SK-N-SH treated with all-trans-retinoic acid at 6 μM for 48 hours (cell line): ENCODE data around the gene GUCY1A2.

ENCODE experiments used
- ATAC-seq: fragments of 200-7000 bp; cut with Tn5 transposase; 3 replicates; pipeline ENCODE4 v1.9.1; 2020; ENCODE audit warnings: mild to moderate bottlenecking, moderate library complexity
- ARNTL ChIP-seq: fragments of 450-650 bp; formaldehyde crosslinking; IDR thresholded peaks from 2 replicates; pipeline ENCODE4 v1.5.0; 2020; ENCODE audit warnings: low read depth, mild to moderate bottlenecking, moderate library complexity, borderline replicate concordance
- BACH2 ChIP-seq: fragments of 250-450 bp; sonication (Bioruptor Pico); IDR thresholded peaks from 2 replicates; pipeline ENCODE4 v1.9.0; 2021; ENCODE audit warnings: mild to moderate bottlenecking, borderline replicate concordance
- CSDC2 ChIP-seq: fragments of 250-450 bp; sonication (Bioruptor Pico); IDR thresholded peaks from 2 replicates; pipeline ENCODE4 v1.5.0; 2020; ENCODE audit warnings: mild to moderate bottlenecking, moderate library complexity
- CSRNP3 ChIP-seq: fragments of 250-450 bp; sonication (Bioruptor Pico); IDR thresholded peaks from 2 replicates; pipeline ENCODE4 v1.5.1; 2021; ENCODE audit warnings: mild to moderate bottlenecking, moderate library complexity
- ESRRG ChIP-seq: fragments of 250-450 bp; sonication (Bioruptor Pico); IDR thresholded peaks from 2 replicates; pipeline ENCODE4 v1.6.1; 2021; ENCODE audit warnings: mild to moderate bottlenecking
- GLIS3 ChIP-seq: fragments of 250-450 bp; sonication (Bioruptor Pico); IDR thresholded peaks from 2 replicates; pipeline ENCODE4 v1.5.0; 2020; ENCODE audit warnings: mild to moderate bottlenecking, moderate library complexity
- ISL1 ChIP-seq: fragments of 250-450 bp; sonication (Bioruptor Pico); IDR thresholded peaks from 2 replicates; pipeline ENCODE4 v2.1.2; 2022; ENCODE audit warnings: mild to moderate bottlenecking, moderate library complexity
- OSR1 ChIP-seq: fragments of 250-450 bp; sonication (Bioruptor Pico); IDR thresholded peaks from 2 replicates; pipeline ENCODE4 v1.8.0; 2022; ENCODE audit warnings: moderate library complexity, mild to moderate bottlenecking, inconsistent platforms
- POU6F1 ChIP-seq: fragments of 250-450 bp; sonication (Bioruptor Pico); IDR thresholded peaks from 2 replicates; pipeline ENCODE4 v1.8.0; 2021; ENCODE audit warnings: low read depth, mild to moderate bottlenecking, moderate library complexity, borderline replicate concordance
- PPARA ChIP-seq: fragments of 250-450 bp; sonication (Bioruptor Pico); IDR thresholded peaks from 2 replicates; pipeline ENCODE4 v1.5.0; 2020; ENCODE audit warnings: mild to moderate bottlenecking, borderline replicate concordance
- RARB ChIP-seq: fragments of 250-450 bp; sonication (Bioruptor Pico); IDR thresholded peaks from 2 replicates; pipeline ENCODE4 v1.8.0; 2021; ENCODE audit warnings: mild to moderate bottlenecking, moderate library complexity
- SNAI2 ChIP-seq: fragments of 250-450 bp; sonication (Bioruptor Pico); IDR thresholded peaks from 2 replicates; pipeline ENCODE4 v1.5.0; 2020; ENCODE audit warnings: mild to moderate bottlenecking, moderate library complexity
- TOX ChIP-seq: fragments of 250-450 bp; sonication (Bioruptor Pico); IDR thresholded peaks from 2 replicates; pipeline ENCODE4 v1.8.0; 2021; ENCODE audit warnings: mild to moderate bottlenecking, moderate library complexity, borderline replicate concordance
- TSHZ2 ChIP-seq: fragments of 250-450 bp; sonication (Bioruptor Pico); IDR thresholded peaks from 2 replicates; pipeline ENCODE4 v1.5.0; 2020; ENCODE audit warnings: mild to moderate bottlenecking, moderate library complexity
- ZC3H10 ChIP-seq: fragments of 250-450 bp; sonication (Bioruptor Pico); IDR thresholded peaks from 2 replicates; pipeline ENCODE4 v1.5.1; 2021; ENCODE audit warnings: mild to moderate bottlenecking, moderate library complexity
- ZFP3 ChIP-seq: fragments of 250-450 bp; sonication (Bioruptor Pico); IDR thresholded peaks from 2 replicates; pipeline ENCODE4 v1.5.0; 2020; ENCODE audit warnings: mild to moderate bottlenecking, moderate library complexity
- ZFP30 ChIP-seq: fragments of 450-650 bp; formaldehyde crosslinking; IDR thresholded peaks from 2 replicates; pipeline ENCODE4 v1.5.0; 2022; ENCODE audit warnings: mild to moderate bottlenecking, moderate library complexity
- ZNF565 ChIP-seq: fragments of 450-650 bp; formaldehyde crosslinking; conservative IDR thresholded peaks from 2 replicates; pipeline ENCODE4 v1.5.0; 2020; ENCODE audit warnings: low read depth, mild to moderate bottlenecking, moderate library complexity
- ZNF70 ChIP-seq: fragments of 450-650 bp; formaldehyde crosslinking; IDR thresholded peaks from 2 replicates; pipeline ENCODE4 v1.5.0; 2020; ENCODE audit warnings: mild to moderate bottlenecking, moderate library complexity
- ZNF8 ChIP-seq: fragments of 450-650 bp; formaldehyde crosslinking; IDR thresholded peaks from 2 replicates; pipeline ENCODE4 v1.5.0; 2020; ENCODE audit warnings: mild to moderate bottlenecking, moderate library complexity
- TF ChIP-seq, protein P1 (sequence below): fragments of 250-450 bp; sonication (Bioruptor Pico); IDR thresholded peaks from 2 replicates; pipeline ENCODE4 v1.8.0; 2020; ENCODE audit warnings: mild to moderate bottlenecking, moderate library complexity, borderline replicate concordance
- TF ChIP-seq, protein P2 (sequence below): fragments of 250-450 bp; sonication (Bioruptor Pico); IDR thresholded peaks from 2 replicates; pipeline ENCODE4 v1.5.1; 2020; ENCODE audit warnings: low read depth, mild to moderate bottlenecking, moderate library complexity

Gene GUCY1A2

DNA sequence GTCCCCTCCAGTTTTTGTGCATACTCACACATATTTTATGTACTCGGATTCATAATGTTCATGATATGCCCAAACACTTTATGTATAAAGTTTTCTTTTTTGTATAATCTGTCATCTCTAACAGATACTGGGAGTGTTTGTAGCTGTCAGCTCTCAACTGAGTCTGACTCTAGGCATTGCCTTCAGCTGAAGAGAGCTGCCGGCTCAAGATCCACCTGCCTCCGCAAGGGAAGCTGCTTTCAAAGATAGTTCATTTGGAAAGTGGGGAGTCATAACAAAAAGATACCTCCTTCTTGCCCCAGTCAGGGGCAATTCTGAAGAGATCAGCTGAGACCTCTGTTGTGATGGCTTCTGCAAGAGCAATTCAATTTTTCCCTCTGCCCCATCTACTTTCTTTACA is 58.9 kb downstream of the GUCY1A2 start:
- TF ChIP-seq RARB (CRISPR knock-in tag) = no peak
- TF ChIP-seq, all 23 proteins: peak for 0
- no peak for ATAC-seq

DNA sequence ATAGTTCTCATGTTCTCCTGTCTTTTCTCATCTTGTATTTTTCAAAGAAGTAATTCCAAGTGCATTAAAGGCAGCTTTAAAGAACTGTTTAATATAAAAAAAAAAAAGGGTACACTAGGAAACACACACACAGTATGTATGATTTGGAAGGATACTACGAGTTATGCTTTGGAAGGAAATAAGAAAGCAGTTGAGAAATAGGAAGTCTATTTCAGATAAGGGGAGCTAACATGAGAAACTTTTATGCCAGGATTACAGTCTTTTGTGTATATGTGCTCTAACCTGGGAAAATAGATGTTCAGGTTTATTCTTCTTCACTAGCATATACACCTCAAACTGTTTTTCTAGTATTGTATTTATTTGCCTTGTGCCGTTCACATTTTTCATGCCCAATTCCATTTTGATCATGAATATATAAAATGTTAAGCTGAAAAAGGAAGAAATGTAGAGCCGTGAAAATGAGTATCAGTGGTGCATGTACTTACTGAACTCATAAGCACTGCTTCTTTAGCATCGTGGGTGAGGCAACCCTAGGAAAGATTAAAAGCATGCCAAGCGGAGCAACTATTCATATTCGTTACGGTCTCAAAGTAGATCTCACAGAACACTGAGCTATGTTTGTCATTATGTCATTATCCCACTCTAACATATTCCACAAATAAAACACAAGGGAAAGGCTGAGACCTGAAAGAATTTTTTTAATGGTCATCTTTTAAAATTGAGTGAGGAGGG is 59.6 kb downstream of the GUCY1A2 start:
- TF ChIP-seq OSR1 (no peak), SNAI2 (CRISPR knock-in tag) (no peak), ZNF565 (CRISPR knock-in tag) (no peak), ZFP30 (CRISPR knock-in tag) (no peak)
- TF ChIP-seq, all 23 proteins: peak for 0
- no peak for ATAC-seq

GRCh38 chr11:106957030-106957482 is 61.2 kb downstream of the GUCY1A2 start:
- no peak for TF ChIP-seq ZNF70 (CRISPR knock-in tag)
- no peak for TF ChIP-seq GLIS3
- TF ChIP-seq ZNF8 (CRISPR knock-in tag) = no peak
- TF ChIP-seq CSRNP3 (CRISPR knock-in tag) = no peak
- TF ChIP-seq SNAI2 (CRISPR knock-in tag) = no peak
- TF ChIP-seq, protein P1, sequence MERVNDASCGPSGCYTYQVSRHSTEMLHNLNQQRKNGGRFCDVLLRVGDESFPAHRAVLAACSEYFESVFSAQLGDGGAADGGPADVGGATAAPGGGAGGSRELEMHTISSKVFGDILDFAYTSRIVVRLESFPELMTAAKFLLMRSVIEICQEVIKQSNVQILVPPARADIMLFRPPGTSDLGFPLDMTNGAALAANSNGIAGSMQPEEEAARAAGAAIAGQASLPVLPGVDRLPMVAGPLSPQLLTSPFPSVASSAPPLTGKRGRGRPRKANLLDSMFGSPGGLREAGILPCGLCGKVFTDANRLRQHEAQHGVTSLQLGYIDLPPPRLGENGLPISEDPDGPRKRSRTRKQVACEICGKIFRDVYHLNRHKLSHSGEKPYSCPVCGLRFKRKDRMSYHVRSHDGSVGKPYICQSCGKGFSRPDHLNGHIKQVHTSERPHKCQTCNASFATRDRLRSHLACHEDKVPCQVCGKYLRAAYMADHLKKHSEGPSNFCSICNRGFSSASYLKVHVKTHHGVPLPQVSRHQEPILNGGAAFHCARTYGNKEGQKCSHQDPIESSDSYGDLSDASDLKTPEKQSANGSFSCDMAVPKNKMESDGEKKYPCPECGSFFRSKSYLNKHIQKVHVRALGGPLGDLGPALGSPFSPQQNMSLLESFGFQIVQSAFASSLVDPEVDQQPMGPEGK (CRISPR knock-in tag) = no peak
- no peak for TF ChIP-seq ZFP30 (CRISPR knock-in tag)
- no peak for TF ChIP-seq OSR1
- no peak for TF ChIP-seq PPARA
- no peak for ATAC-seq

- no peak for ATAC-seq
- no peak for TF ChIP-seq SNAI2 (CRISPR knock-in tag)
- TF ChIP-seq OSR1 = no peak
- no peak for TF ChIP-seq ZNF565 (CRISPR knock-in tag)
- TF ChIP-seq, protein P2, sequence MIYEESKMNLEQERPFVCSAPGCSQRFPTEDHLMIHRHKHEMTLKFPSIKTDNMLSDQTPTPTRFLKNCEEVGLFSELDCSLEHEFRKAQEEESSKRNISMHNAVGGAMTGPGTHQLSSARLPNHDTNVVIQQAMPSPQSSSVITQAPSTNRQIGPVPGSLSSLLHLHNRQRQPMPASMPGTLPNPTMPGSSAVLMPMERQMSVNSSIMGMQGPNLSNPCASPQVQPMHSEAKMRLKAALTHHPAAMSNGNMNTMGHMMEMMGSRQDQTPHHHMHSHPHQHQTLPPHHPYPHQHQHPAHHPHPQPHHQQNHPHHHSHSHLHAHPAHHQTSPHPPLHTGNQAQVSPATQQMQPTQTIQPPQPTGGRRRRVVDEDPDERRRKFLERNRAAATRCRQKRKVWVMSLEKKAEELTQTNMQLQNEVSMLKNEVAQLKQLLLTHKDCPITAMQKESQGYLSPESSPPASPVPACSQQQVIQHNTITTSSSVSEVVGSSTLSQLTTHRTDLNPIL (CRISPR knock-in tag) = no peak
- TF ChIP-seq GLIS3 = no peak
- TF ChIP-seq CSRNP3 (CRISPR knock-in tag) = no peak
- no peak for TF ChIP-seq BACH2 (CRISPR knock-in tag)
- TF ChIP-seq PPARA = no peak
- no peak for TF ChIP-seq ISL1 (CRISPR knock-in tag)
- TF ChIP-seq TOX (CRISPR knock-in tag) = no peak
- TF ChIP-seq, protein P1 (CRISPR knock-in tag) = no peak
- TF ChIP-seq ARNTL (CRISPR knock-in tag) = no peak
- no peak for TF ChIP-seq POU6F1
- TF ChIP-seq ZNF8 (CRISPR knock-in tag) = no peak
- TF ChIP-seq TSHZ2 (CRISPR knock-in tag) = no peak
- TF ChIP-seq CSDC2 (CRISPR knock-in tag) = no peak
- no peak for TF ChIP-seq RARB (CRISPR knock-in tag)
- no peak for TF ChIP-seq ZC3H10 (CRISPR knock-in tag)
- no peak for TF ChIP-seq ZFP3 (CRISPR knock-in tag)
- TF ChIP-seq ESRRG = no peak
Measured at GRCh38 chr11:106950067-106950491, 68.2 kb downstream of the GUCY1A2 start.
